Mesenchymal stem cell (in vitro differentiated cells and primary cell): Measurements from ENCODE around the gene PDE7B.

Experiments
- DNase-seq: peaks from one replicate; pipeline ENCODE4 v3.0.0-alpha.2; 2013
- H2AFZ ChIP-seq: one replicate; pipeline ENCODE4 v1.6.1; 2013; ENCODE audit warnings: low read depth, mild to moderate bottlenecking, control low read depth, inconsistent platforms, low read length, moderate library complexity
- H2AK5ac ChIP-seq: 2 replicates; pipeline ENCODE4 v1.6.1; 2013; ENCODE audit warnings: low read length, moderate library complexity, mild to moderate bottlenecking, inconsistent platforms; ENCODE audit not compliant: severe bottlenecking
- H2BK120ac ChIP-seq: one replicate; pipeline ENCODE4 v1.6.1; 2013; ENCODE audit warnings: low read depth, mild to moderate bottlenecking, inconsistent platforms, low read length, moderate library complexity
- H2BK12ac ChIP-seq, 2 experiments: one replicate each; pipeline ENCODE4 v1.6.1; 2013; ENCODE audit warnings: inconsistent platforms in 2 of 2, low read length in 2 of 2, mild to moderate bottlenecking in 2 of 2, moderate library complexity in 2 of 2, control low read depth in 1 of 2
- H2BK15ac ChIP-seq: one replicate; pipeline ENCODE4 v1.6.1; 2013; ENCODE audit warnings: mild to moderate bottlenecking, low read depth, inconsistent platforms; ENCODE audit not compliant: poor library complexity, severe bottlenecking
- H2BK5ac ChIP-seq: 2 replicates; pipeline ENCODE4 v1.6.1; 2013; ENCODE audit warnings: low read depth, mild to moderate bottlenecking, low read length, control low read depth, inconsistent platforms; ENCODE audit not compliant: poor library complexity, severe bottlenecking
- H3K14ac ChIP-seq, 2 experiments: one replicate each; pipeline ENCODE4 v1.6.1; 2013; ENCODE audit warnings: inconsistent platforms in 2 of 2, low read length in 2 of 2, control low read depth in 1 of 2, mild to moderate bottlenecking in 1 of 2, moderate library complexity in 1 of 2
- H3K18ac ChIP-seq, 2 experiments: one replicate each; pipeline ENCODE4 v1.6.1; 2013; ENCODE audit warnings: inconsistent platforms in 2 of 2, low read length in 2 of 2, control low read depth in 1 of 2, low read depth in 1 of 2, mild to moderate bottlenecking in 1 of 2
- H3K23ac ChIP-seq, 2 experiments: one replicate each; pipeline ENCODE4 v1.6.1; 2013; ENCODE audit warnings: inconsistent platforms in 2 of 2, low read length in 2 of 2, mild to moderate bottlenecking in 2 of 2, moderate library complexity in 2 of 2, control low read depth in 1 of 2
- H3K27ac ChIP-seq: 2 replicates; pipeline ENCODE4 v1.5.1; 2013; ENCODE audit warnings: mild to moderate bottlenecking, moderate library complexity, low read length, control low read depth, inconsistent platforms; ENCODE audit not compliant: poor library complexity, severe bottlenecking
- H3K27me3 ChIP-seq, 2 experiments: 2 replicates each; pipeline versions ENCODE4 v1.6.1 to v1.7.0; 2013; ENCODE audit warnings: low read length in 2 of 2, mild to moderate bottlenecking in 2 of 2, moderate library complexity in 2 of 2, control low read depth in 1 of 2, inconsistent platforms in 1 of 2; ENCODE audit not compliant: control insufficient read depth in 1 of 2, insufficient read depth in 1 of 2
- H3K36me3 ChIP-seq, 2 experiments: 2 replicates each; pipeline versions ENCODE4 v1.6.1 to v1.7.0; 2013; ENCODE audit warnings: low read length in 2 of 2, control low read depth in 1 of 2, inconsistent platforms in 1 of 2, low read depth in 1 of 2, mild to moderate bottlenecking in 1 of 2; ENCODE audit not compliant: insufficient read depth in 2 of 2, control insufficient read depth in 1 of 2
- H3K4ac ChIP-seq, 2 experiments: one replicate each; pipeline ENCODE4 v1.6.1; 2013; ENCODE audit warnings: inconsistent platforms in 2 of 2, low read length in 2 of 2, mild to moderate bottlenecking in 2 of 2, moderate library complexity in 2 of 2, control low read depth in 1 of 2, low read depth in 1 of 2
- H3K4me1 ChIP-seq: 2 replicates; pipeline ENCODE4 v1.6.1; 2013; ENCODE audit warnings: low read depth, low read length, control low read depth; ENCODE audit not compliant: control insufficient read depth, insufficient read depth
- H3K4me2 ChIP-seq: 2 replicates; pipeline ENCODE4 v1.6.1; 2013; ENCODE audit warnings: low read length, mild to moderate bottlenecking, inconsistent platforms; ENCODE audit not compliant: poor library complexity, severe bottlenecking
- H3K4me3 ChIP-seq, 2 experiments: 2 replicates each; pipeline versions ENCODE4 v1.5.1 to v1.7.0; 2013; ENCODE audit warnings: low read length in 2 of 2, mild to moderate bottlenecking in 2 of 2, control low read depth in 1 of 2, low read depth in 1 of 2; ENCODE audit not compliant: insufficient read depth in 1 of 2
- H3K79me1 ChIP-seq: replicated peaks from 2 replicates; pipeline ENCODE4 v1.6.1; 2013; ENCODE audit warnings: mild to moderate bottlenecking, control low read depth, low read length, inconsistent platforms; ENCODE audit not compliant: poor library complexity, severe bottlenecking
- H3K9ac ChIP-seq: 2 replicates; pipeline ENCODE4 v1.7.0; 2013; ENCODE audit warnings: mild to moderate bottlenecking, low read length, moderate library complexity
- H3K9me3 ChIP-seq: 2 replicates; pipeline ENCODE4 v1.7.0; 2013; ENCODE audit warnings: mild to moderate bottlenecking, low read length; ENCODE audit not compliant: control insufficient read depth
- H4K8ac ChIP-seq: one replicate; pipeline ENCODE4 v1.6.1; 2013; ENCODE audit warnings: inconsistent platforms, mild to moderate bottlenecking, low read length, moderate library complexity
- H4K91ac ChIP-seq: one replicate; pipeline ENCODE4 v1.6.1; 2013; ENCODE audit warnings: mild to moderate bottlenecking, low read length, inconsistent platforms
- WGBS: methylation state at CpG from one replicate; pipeline ENCODE4 v1.1.7; 2013; ENCODE audit warnings: mixed read lengths; 5-methylcytosine and 5-hydroxymethylcytosine counted together

PDE7B gene

DNA sequence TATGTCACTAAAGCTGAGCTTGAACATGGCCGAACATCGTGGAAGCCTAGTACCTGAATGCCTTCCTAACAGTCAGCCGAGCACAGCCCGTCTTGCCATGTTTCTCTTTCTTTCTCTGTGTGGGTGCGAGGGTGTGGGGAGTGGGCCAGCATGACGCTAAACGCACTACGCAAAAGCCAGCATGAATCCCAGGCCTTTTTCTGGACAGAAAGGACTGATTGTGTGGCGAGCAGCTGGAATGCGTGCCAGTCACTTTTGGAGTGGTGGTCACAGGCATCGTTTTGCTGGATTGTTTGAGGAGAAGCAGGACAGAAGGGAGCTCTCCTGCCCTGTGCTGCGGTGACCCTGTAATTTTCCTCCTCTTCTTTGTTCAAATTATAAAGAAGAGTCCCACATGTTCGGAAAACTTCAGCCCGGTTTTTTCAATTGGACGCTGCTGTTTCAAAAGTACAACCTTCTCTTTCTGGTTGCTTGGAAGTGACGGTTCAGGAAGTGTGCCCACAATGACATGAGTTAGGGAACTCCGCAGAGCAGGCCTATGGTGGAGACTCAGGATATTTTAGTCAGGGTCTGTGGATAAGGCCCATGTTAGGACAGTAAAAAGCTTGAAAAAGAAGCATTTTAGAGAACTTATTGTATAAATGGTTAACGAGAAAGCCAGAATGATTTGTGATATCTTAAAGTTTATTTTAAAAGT lies 54.3 kb downstream of the PDE7B start:
- H3K36me3 ChIP-seq: no peaks in the 10 kb centered on the region
- H2AK5ac ChIP-seq: peak overlapping the region; percentile 6
- H2BK120ac ChIP-seq: no peak overlapping the region
- peaks cover 3% of the 10 kb centered on the region for H3K4me1 ChIP-seq
- H4K91ac ChIP-seq: no peak overlapping the region
- DNase-seq: no peak
- no peak overlapping the region for H2BK5ac ChIP-seq
- H2BK15ac ChIP-seq: no peak overlapping the region
- peaks cover 1% of the 10 kb centered on the region for H3K79me1 ChIP-seq
- H3K27ac ChIP-seq: no peak overlapping the region
- peak overlapping the region in 1 of 2 experiments; percentile 29 for H3K18ac ChIP-seq
- H3K27me3 ChIP-seq: no peaks in the 10 kb centered on the region
- peak overlapping the region in 1 of 2 experiments; percentile 93 for H2BK12ac ChIP-seq
- no peak overlapping the region for H3K9ac ChIP-seq
- no peaks in the 10 kb centered on the region for H3K9me3 ChIP-seq
- 98% methylated on average over 17 of the region's 18 CpGs for WGBS
- no peak overlapping the region for H3K4me3 ChIP-seq
- peak overlapping the region in 1 of 2 experiments; percentile 57 for H3K4ac ChIP-seq
- H3K14ac ChIP-seq: no peak overlapping the region
- no peak overlapping the region for H4K8ac ChIP-seq
- H3K23ac ChIP-seq: no peak overlapping the region
- H2AFZ ChIP-seq: no peak overlapping the region
- no peak overlapping the region for H3K4me2 ChIP-seq

DNA sequence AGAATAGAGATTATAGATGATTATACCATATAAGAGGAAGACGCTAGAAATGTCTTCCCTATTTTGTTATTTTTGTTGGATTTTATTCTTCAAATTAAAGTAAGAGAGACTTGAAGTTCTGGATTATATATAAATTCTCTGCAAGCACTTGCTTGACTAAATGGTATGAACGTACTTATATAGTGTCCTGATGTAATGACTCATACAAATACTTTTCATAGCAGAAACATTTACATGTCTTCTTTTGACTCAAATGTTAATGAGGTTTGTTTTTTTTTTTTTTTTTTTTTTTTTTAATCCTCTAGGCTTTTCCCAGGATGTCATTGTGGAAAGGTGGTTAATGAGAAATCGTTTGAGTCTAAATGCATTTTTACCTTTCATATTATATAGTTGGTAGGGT lies 55.0 kb downstream of the PDE7B start:
- Histone ChIP-seq H3K27ac (no peak overlapping the region), H3K27me3 (no peaks in the 10 kb centered on the region), H3K79me1 (peaks cover 1% of the 10 kb centered on the region), H3K9ac (no peak overlapping the region), H3K4ac (no peak overlapping the region), H4K91ac (no peak overlapping the region), H3K23ac (no peak overlapping the region), H4K8ac (no peak overlapping the region), H2BK5ac (no peak overlapping the region), H3K4me3 (no peak overlapping the region), H2BK15ac (no peak overlapping the region), H3K4me1 (peaks cover 3% of the 10 kb centered on the region), H2AK5ac (no peak overlapping the region), H3K9me3 (no peaks in the 10 kb centered on the region), H2BK120ac (no peak overlapping the region), H2AFZ (no peak overlapping the region), H3K14ac (no peak overlapping the region), H3K36me3 (no peaks in the 10 kb centered on the region), H2BK12ac (no peak overlapping the region), H3K4me2 (no peak overlapping the region), H3K18ac (no peak overlapping the region)
- WGBS: no CpG with 5 or more reads among the region's 3 CpGs
- peak; percentile 37 for DNase-seq

DNA sequence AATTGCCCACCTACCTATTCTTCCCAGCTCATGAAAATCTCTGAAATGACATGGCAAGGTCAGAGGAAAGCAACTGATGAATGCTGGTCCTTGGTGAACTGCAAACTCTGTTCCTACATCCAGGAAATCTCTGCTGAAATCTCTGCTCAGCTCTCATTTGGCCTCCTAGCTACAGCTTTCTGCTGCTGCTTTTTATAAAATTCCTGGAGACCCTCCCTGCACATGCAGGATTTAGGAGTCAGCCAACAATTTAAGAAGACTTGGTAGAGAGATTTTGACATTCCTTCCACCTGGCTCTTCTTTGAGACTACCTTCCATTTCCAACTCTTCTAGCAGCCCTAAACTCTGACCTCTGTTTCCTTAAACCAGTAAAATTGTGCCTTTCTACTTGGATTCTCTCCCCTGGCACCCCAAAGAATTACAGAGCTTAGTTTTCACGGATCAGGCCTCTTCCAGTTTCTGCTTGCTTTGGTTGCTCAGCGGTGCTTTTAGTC lies 55.5 kb downstream of the PDE7B start:
- Histone ChIP-seq H3K9ac (no peak overlapping the region), H2AFZ (no peak overlapping the region), H2AK5ac (peak overlapping the region; percentile 10), H3K79me1 (peaks cover 1% of the 10 kb centered on the region), H2BK15ac (no peak overlapping the region), H3K23ac (no peak overlapping the region), H3K4me3 (no peak overlapping the region), H3K27ac (no peak overlapping the region), H2BK5ac (no peak overlapping the region), H4K91ac (no peak overlapping the region), H3K4ac (no peak overlapping the region), H3K14ac (no peak overlapping the region), H3K27me3 (no peaks in the 10 kb centered on the region), H3K9me3 (no peaks in the 10 kb centered on the region), H3K36me3 (no peaks in the 10 kb centered on the region), H4K8ac (no peak overlapping the region), H2BK12ac (no peak overlapping the region), H3K18ac (peak overlapping the region in 1 of 2 experiments; percentile 56), H3K4me2 (no peak overlapping the region), H2BK120ac (no peak overlapping the region), H3K4me1 (peaks cover 3% of the 10 kb centered on the region)
- no CpG with 5 or more reads among the region's 2 CpGs for WGBS
- no peak for DNase-seq

DNA sequence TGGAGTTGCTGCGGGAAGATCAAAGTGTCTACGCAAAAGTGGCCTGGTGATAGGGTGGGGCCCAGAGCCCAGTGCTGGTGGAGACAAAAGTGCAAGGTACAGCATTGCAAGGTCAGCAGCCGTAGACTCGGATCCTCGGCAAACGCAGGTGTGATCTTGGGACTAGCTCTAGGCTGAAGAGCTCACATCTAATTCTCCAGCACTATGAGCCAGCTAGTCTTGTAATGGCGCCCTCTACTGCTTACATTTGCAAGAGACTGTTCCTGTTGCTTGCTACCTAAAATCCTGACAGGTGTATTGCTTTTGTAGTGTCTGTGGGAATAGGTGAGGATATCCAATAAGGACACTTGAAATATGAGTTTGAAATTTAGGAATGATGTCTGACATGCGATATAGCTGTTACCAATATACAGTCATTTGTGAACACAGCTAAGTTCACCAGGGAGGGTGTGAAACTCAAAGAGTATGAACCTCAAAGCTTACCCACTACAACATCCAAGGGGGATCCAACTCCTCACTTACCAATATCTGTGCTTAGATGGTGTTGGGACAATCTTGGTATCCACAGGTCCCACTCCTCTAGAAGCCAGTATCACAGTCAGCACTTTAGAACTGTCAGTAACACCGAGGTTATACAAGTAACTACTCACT lies 58.4 kb downstream of the PDE7B start:
- no peak overlapping the region for H3K14ac ChIP-seq
- no peaks in the 10 kb centered on the region for H3K36me3 ChIP-seq
- H3K9me3 ChIP-seq: no peaks in the 10 kb centered on the region
- H2BK12ac ChIP-seq: peak overlapping the region in 1 of 2 experiments; percentile 64
- no peak overlapping the region for H3K18ac ChIP-seq
- no peak overlapping the region for H2BK15ac ChIP-seq
- no peak overlapping the region for H2AFZ ChIP-seq
- H3K23ac ChIP-seq: no peak overlapping the region
- no peaks in the 10 kb centered on the region for H3K27me3 ChIP-seq
- no peak overlapping the region for H2AK5ac ChIP-seq
- H2BK5ac ChIP-seq: no peak overlapping the region
- peaks cover 3% of the 10 kb centered on the region for H3K4me1 ChIP-seq
- H3K4ac ChIP-seq: peak overlapping the region in 1 of 2 experiments; percentile 57
- H3K79me1 ChIP-seq: peaks cover 1% of the 10 kb centered on the region
- no peak overlapping the region for H4K91ac ChIP-seq
- no peak overlapping the region for H2BK120ac ChIP-seq
- H3K4me3 ChIP-seq: no peak overlapping the region
- H3K4me2 ChIP-seq: no peak overlapping the region
- DNase-seq: no peak
- no peak overlapping the region for H3K27ac ChIP-seq
- H3K9ac ChIP-seq: no peak overlapping the region
- H4K8ac ChIP-seq: peak overlapping the region; percentile 31
- WGBS: 67% methylated on average over 7 of the region's 9 CpGs
